ENCODE results near the gene ACIN1.

Gene ACIN1

GRCh38 chr14:23076785-23077408 lies 18.0 kb downstream of the ACIN1 start:
- DNase-seq: peak in 1 of 2 donors; percentile 58

- no peak for DNase-seq
Observed at GRCh38 chr14:23074906-23075305, 20.0 kb downstream of the ACIN1 start.

GRCh38 chr14:23071921-23072539 lies 22.9 kb downstream of the ACIN1 start:
- DNase-seq: no peak

GRCh38 chr14:23071244-23071920 lies 23.6 kb downstream of the ACIN1 start:
- peak; percentile 79 to 83 for DNase-seq

GRCh38 chr14:23070262-23071129 lies 24.4 kb downstream of the ACIN1 start:
- no peak for DNase-seq

- DNase-seq: no peak
Observed at GRCh38 chr14:23069413-23069806, 25.5 kb downstream of the ACIN1 start.

- DNase-seq: peak; percentile 83 to 87
Observed at GRCh38 chr14:23068789-23069412, 26.0 kb downstream of the ACIN1 start.

GRCh38 chr14:23067847-23068788 lies 26.8 kb downstream of the ACIN1 start:
- DNase-seq: no peak

- DNase-seq: no peak
Observed at GRCh38 chr14:23066855-23067744, 27.8 kb downstream of the ACIN1 start.

GRCh38 chr14:23066368-23066767 lies 28.6 kb downstream of the ACIN1 start:
- DNase-seq: no peak

GRCh38 chr14:23063601-23064000 lies 31.3 kb downstream of the ACIN1 start:
- DNase-seq: no peak

GRCh38 chr14:23062002-23062401 lies 32.9 kb downstream of the ACIN1 start:
- no peak for DNase-seq

- DNase-seq: no peak
Observed at GRCh38 chr14:23060536-23061260, 34.2 kb downstream of the ACIN1 start.

- DNase-seq: no peak
Observed at GRCh38 chr14:23058654-23059504, 36.1 kb downstream of the ACIN1 start.

GRCh38 chr14:23057757-23058653 lies 36.9 kb downstream of the ACIN1 start:
- DNase-seq: peak; percentile 85 to 86

GRCh38 chr14:23056956-23057756 lies 37.8 kb downstream of the ACIN1 start, which contains the start of gene CDH24:
TSS of gene CDH24 (minus strand) at chr14:23057520. CDS start at chr14:23055733, 1,787 bp downstream.
- DNase-seq: peak; percentile 60 to 72
